Measurements from ENCODE around the gene KDM8. TPM values are rescaled to one million over a fixed set of nuclear protein-coding genes. Genes with fewer than 3 reads are reported as not detected.
"Not testable (repeated sequence)": the region's sequence is repeated elsewhere in the genome, so short reads cannot be mapped to it uniquely, and the experiment has no call there.

KDM8 gene
- total RNA-seq, 1 experiment from 2014 or later = 5.3 TPM

GRCh38 chr16:27259710-27260109 lies 56.4 kb downstream of the KDM8 start:
- Histone ChIP-seq H3K9me2 (ENCODE audit: insufficient read depth) (no peaks in the 10 kb centered on the region), H3K36me3 (ENCODE audit: control insufficient read depth in 1 of 2, insufficient read depth in 2 of 2, low read length in 2 of 2) (peaks cover 0 to 4% of the 10 kb centered on the region in 2 experiments; a peak in 1 of 4 replicates), H4K20me1 (ENCODE audit: insufficient read depth) (no peaks in the 10 kb centered on the region), H3K4me3 (replicated peaks in 1 of 2; ENCODE audit: low read depth in 1 of 2, low read length in 2 of 2) (no peak overlapping the region), H3K9ac (ENCODE audit: low read length) (no peak overlapping the region), H3K27me3 (ENCODE audit: insufficient read depth, low read length) (no peaks in the 10 kb centered on the region), H3K4me2 (ENCODE audit: low read length) (no peak overlapping the region), H2AFZ (ENCODE audit: low read depth, low read length, poor library complexity, severe bottlenecking) (no peak overlapping the region), H3K4me1 (ENCODE audit: control insufficient read depth in 1 of 2, insufficient read depth in 2 of 2, low read length in 2 of 2) (peaks cover 30 to 58% of the 10 kb centered on the region in 2 experiments), H3K27ac (ENCODE audit: low read depth, low read length) (no peak overlapping the region), H3K9me3 (ENCODE audit: control insufficient read depth in 1 of 2, insufficient read depth in 1 of 2, low read depth in 1 of 2, low read length in 2 of 2) (no peaks in the 10 kb centered on the region), H3K79me2 (ENCODE audit: insufficient read depth, low read length) (0 out of 2 replicates have a peak, but pooled peaks cover 3% of the 10 kb centered on the region)
- intact Hi-C loops (cut with micrococcal nuclease) = no loop called here
- no peak for DNase-seq (ENCODE audit: low read depth, low spot score)
- BruUV-seq (replicated peaks) = no TSS peak
- ChIA-PET POLR2A (no interaction called here), RAD21 (ENCODE audit: low non-redundant PET in 1 of 2, low total read pairs in 2 of 2, uncharacterized antibody in 2 of 2, unreplicated experiment in 2 of 2) (no interaction called here), CTCF (no interaction called here)
- no peak for TF ChIP-seq SP1 (IDR thresholded peaks at IDR 0.05; ENCODE audit: low read depth)
- no peak for TF ChIP-seq MAX (IDR thresholded peaks at IDR 0.05)
- TF ChIP-seq ATF3 (IDR thresholded peaks at IDR 0.05) = no peak
- no peak for TF ChIP-seq RAD21 (IDR thresholded peaks at IDR 0.05; ENCODE audit: low read depth)
- no peak for TF ChIP-seq REST (IDR thresholded peaks at IDR 0.05; ENCODE audit: low read depth)
- no peak for TF ChIP-seq TCF7L2 (IDR thresholded peaks at IDR 0.05; ENCODE audit: borderline replicate concordance, extremely low read depth, insufficient read depth, insufficient read length)
- ATAC-seq = no peak

GRCh38 chr16:27262904-27263423 lies 59.6 kb downstream of the KDM8 start:
- H3K9ac ChIP-seq (ENCODE audit: low read length); H2AFZ ChIP-seq (ENCODE audit: low read depth, low read length, poor library complexity, severe bottlenecking); H3K27me3 ChIP-seq (ENCODE audit: insufficient read depth, low read length); ATAC-seq; H4K20me1 ChIP-seq (ENCODE audit: insufficient read depth); DNase-seq (ENCODE audit: low read depth, low spot score); intact Hi-C loops (cut with micrococcal nuclease); H3K4me3 ChIP-seq (replicated peaks in 1 of 2; ENCODE audit: low read depth in 1 of 2, low read length in 2 of 2); BruUV-seq (replicated peaks); H3K79me2 ChIP-seq (ENCODE audit: insufficient read depth, low read length); H3K9me3 ChIP-seq (ENCODE audit: control insufficient read depth in 1 of 2, insufficient read depth in 1 of 2, low read depth in 1 of 2, low read length in 2 of 2); H3K27ac ChIP-seq (ENCODE audit: low read depth, low read length); H3K4me2 ChIP-seq (ENCODE audit: low read length); H3K36me3 ChIP-seq (ENCODE audit: control insufficient read depth in 1 of 2, insufficient read depth in 2 of 2, low read length in 2 of 2); H3K9me2 ChIP-seq (ENCODE audit: insufficient read depth); RAD21 ChIA-PET (ENCODE audit: low non-redundant PET in 1 of 2, low total read pairs in 2 of 2, uncharacterized antibody in 2 of 2, unreplicated experiment in 2 of 2): not testable (repeated sequence)
- CTCF ChIA-PET = interaction anchor here (1.0 to 2.0 kb wide), 2 partner anchors 9 to 28 kb away, joined by 3 to 5 read pairs; no protein-coding TSS in a partner anchor
- peaks cover 32 to 73% of the 10 kb centered on the region in 2 experiments for H3K4me1 ChIP-seq (ENCODE audit: control insufficient read depth in 1 of 2, insufficient read depth in 2 of 2, low read length in 2 of 2)
- POLR2A ChIA-PET = interaction anchor here (0.7 kb wide), 1 partner anchor 59 kb away, joined by 3 read pairs; the partner anchor contains the start of gene KDM8

Data from HCT116 (cell line).